Smooth muscle cell of the brain vasculature (primary cell): Measurements from ENCODE around the gene TMPRSS12.
"Not testable (repeated sequence)": the region's sequence is repeated elsewhere in the genome, so short reads cannot be mapped to it uniquely, and the experiment has no call there.

ENCODE experiments used
- DNase-seq: peaks from one replicate; pipeline ENCODE4 v3.0.0-alpha.2; 2012; ENCODE audit warnings: low read depth, low spot score

Gene TMPRSS12

GRCh38 chr12:50925920-50926319 lies 83.2 kb downstream of the TMPRSS12 start:
- no peak for DNase-seq

DNA sequence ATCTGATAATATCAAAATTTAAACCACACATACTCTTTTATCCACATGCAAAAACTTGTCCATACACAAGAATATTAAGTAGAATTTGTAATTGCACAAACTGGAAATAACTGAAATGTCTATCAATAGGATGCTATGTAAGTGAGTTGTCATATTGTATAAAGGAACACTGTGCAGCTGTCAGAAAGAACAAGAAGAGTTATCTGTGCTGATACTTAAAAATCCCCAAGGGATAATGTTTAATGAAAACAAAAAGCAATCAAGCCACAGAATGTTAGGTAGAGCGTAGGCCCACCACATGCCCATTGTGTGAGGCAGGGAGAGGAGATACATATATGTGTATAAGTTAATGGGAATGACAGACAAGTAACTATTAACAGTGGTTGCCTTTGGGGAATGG lies 83.7 kb downstream of the TMPRSS12 start:
- no peak for DNase-seq

- DNase-seq, result not testable (repeated sequence)
Observed at GRCh38 chr12:50926932-50927331, 84.2 kb downstream of the TMPRSS12 start.

DNA sequence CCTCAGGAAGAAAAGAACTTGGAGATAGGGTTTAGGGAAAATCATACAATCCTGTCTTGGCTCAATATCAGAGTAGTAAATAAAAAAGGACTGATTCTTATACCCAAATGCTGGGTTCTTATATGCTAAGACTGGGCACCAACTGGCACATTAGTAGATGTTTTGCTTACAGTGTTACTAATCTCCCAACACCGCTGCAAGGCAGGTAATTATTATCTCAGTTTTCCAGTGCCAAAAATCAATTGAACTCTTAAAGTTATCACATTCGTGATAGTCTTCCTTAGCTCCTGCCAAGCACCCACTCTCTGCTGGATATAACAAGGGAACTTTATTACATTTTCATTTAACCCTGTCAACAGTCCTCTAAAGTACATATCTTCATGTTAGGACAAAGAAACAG lies 84.6 kb downstream of the TMPRSS12 start:
- DNase-seq, result no peak

DNA sequence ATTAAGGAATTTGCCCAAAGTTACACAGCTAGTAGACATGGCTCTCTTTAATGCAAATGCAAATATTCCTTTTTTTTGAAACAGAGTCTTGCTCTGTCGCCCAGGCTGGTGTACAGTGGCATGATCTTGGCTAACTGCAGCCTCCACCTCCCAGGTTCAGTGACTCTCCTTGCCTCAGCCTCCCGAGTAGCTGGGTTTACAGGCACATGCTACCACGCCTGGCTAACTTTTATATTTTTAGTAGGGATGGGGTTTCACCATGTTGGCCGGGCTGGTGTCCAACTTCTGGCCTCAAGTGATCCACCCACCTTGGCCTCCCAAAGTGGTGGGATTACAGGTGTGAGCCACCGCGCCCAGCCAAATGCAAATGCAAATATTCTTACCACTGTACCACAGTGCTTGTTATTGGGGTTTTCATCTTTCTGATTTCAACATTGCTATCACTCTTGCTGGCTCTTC lies 85.1 kb downstream of the TMPRSS12 start:
- DNase-seq, result no peak

GRCh38 chr12:50928392-50928791 lies 85.7 kb downstream of the TMPRSS12 start:
- no peak for DNase-seq

DNA sequence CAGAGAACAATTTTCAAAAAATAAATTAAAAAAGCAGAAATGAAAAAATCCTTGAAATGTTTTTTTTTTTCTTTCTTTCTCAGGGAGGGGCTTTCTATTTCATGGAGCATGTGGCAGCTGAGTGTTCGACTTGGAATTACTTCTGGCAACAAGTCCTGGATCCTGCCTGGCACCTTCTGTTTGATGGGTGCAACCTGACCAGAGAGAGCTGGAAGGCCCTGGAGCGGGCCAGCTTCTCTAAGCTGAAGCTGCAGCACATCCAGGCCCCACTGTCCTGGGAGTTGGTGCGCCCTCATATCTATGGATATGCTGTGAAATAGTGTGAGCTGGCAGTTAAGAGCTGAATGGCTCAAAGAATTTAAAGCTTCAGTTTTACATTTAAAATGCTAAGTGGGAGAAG lies 87.1 kb downstream of the TMPRSS12 start:
- DNase-seq, result no peak

- not testable (repeated sequence) for DNase-seq
Observed at GRCh38 chr12:50930477-50930876, 87.8 kb downstream of the TMPRSS12 start.

- no peak for DNase-seq
Observed at GRCh38 chr12:50932787-50933280, 90.1 kb downstream of the TMPRSS12 start.

DNA sequence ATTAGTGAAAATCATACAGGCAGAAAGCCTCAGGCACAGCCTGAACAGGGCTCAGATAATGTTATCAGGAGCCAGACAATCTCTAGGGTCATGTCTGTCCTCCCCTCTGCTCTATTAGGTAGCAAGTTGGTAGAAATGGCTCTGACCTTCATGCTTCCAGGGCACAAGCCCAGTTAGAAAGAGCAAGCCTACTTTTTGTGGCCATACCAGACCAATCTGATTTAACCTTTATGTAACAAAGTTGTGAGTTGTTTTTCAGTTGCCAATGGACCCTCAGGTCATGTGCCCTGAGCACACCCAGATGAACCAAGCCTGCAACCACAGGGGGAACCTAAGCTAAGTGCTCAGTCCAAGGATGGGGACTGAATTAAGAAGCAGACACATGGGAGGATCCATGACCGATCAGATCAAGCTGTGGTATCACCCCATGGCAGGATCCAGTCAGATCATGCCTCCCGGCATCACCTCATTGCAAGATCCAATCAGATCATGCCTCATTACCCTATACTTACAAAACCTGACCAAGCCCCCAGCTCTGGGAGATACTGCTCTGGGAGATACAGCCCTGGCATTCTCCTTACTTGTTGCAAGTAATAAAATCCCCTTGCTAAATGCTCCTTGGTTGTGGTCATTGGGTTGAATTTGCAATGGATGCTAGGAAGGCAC lies 90.9 kb downstream of the TMPRSS12 start:
- DNase-seq, result no peak

DNA sequence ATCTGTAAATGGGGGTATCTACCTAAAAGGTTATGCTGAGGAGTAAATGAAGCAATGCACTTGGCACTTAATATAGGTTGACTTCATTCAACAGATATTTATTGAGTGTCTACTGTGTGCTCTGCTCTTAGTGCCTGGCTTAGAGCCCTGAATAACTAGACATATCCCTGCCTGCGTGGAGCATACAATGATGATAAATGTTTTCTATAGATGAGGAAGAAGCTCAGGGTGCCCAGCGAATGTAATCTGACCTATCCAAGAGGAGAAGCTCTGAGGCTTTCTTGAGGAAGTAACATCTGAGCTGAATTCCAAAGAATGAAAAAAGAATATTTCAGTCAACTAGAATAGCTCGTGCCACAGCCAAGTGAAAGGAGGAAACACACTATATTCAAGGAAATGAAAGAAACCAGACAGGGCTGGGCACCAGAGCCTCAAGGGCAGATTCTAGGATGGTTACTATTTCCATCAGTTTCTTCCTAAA lies 91.7 kb downstream of the TMPRSS12 start:
- DNase-seq, result no peak

GRCh38 chr12:50934981-50935807 lies 92.5 kb downstream of the TMPRSS12 start:
- DNase-seq, result no peak

GRCh38 chr12:50936821-50937530 lies 94.2 kb downstream of the TMPRSS12 start:
- DNase-seq, result no peak
